OCI-LY1 (cell line): ENCODE data around the gene CXCR6.

Experiments used
- H2AFZ ChIP-seq: fragments of 200-600 bp; sonication (generic), shearing (Covaris generic); 2 replicates; pipeline ENCODE4 v1.6.0; 2014; ENCODE audit warnings: antibody characterized with exemption, mild to moderate bottlenecking, low read length
- H3F3A ChIP-seq: fragments of 200-600 bp; sonication (generic), shearing (Covaris generic); 2 replicates; pipeline ENCODE4 v1.6.0; 2014; ENCODE audit warnings: mild to moderate bottlenecking, antibody characterized with exemption, low read length, moderate library complexity; ENCODE audit not compliant: insufficient read depth
- H3K27ac ChIP-seq: fragments of 200-600 bp; sonication (generic); 2 replicates; pipeline ENCODE4 v1.5.1; 2014; ENCODE audit warnings: low read length, mixed run types, mild to moderate bottlenecking, low read depth; ENCODE audit not compliant: poor library complexity, severe bottlenecking
- H3K27me3 ChIP-seq: fragments of 200-600 bp; sonication (generic); 2 replicates; pipeline ENCODE4 v1.6.0; 2014; ENCODE audit warnings: antibody characterized with exemption, mild to moderate bottlenecking, low read length, moderate library complexity; ENCODE audit not compliant: insufficient read depth
- H3K36me3 ChIP-seq: fragments of 200-600 bp; sonication (generic); 2 replicates; pipeline ENCODE4 v1.6.1; 2014; ENCODE audit warnings: mild to moderate bottlenecking, antibody characterized with exemption, low read length, moderate library complexity, mixed read lengths; ENCODE audit not compliant: insufficient read depth
- H3K4me1 ChIP-seq: fragments of 200-600 bp; sonication (generic); 2 replicates; pipeline ENCODE4 v1.5.1; 2014; ENCODE audit warnings: mild to moderate bottlenecking, low read length, moderate library complexity; ENCODE audit not compliant: insufficient read depth, severe bottlenecking
- H3K4me2 ChIP-seq: fragments of 200-600 bp; sonication (generic), shearing (Covaris generic); 2 replicates; pipeline ENCODE4 v1.6.1; 2014; ENCODE audit warnings: low read length
- H3K4me3 ChIP-seq: fragments of 200-600 bp; sonication (generic); 2 replicates; pipeline ENCODE4 v1.5.1; 2014; ENCODE audit warnings: low read length, low read depth, mild to moderate bottlenecking, mixed read lengths; ENCODE audit not compliant: poor library complexity, severe bottlenecking
- H3K79me2 ChIP-seq: fragments of 200-600 bp; shearing (Covaris generic); 2 replicates; pipeline ENCODE4 v1.6.1; 2016; ENCODE audit warnings: mixed run types, low read length, mixed read lengths; ENCODE audit not compliant: insufficient read depth
- H3K9ac ChIP-seq: fragments of 200-600 bp; sonication (generic), shearing (Covaris generic); 2 replicates; pipeline ENCODE4 v1.6.1; 2014; ENCODE audit warnings: mild to moderate bottlenecking, low read length, mixed read lengths
- H3K9me2 ChIP-seq: fragments of 200-600 bp; sonication (generic), shearing (Covaris generic); 2 replicates; pipeline ENCODE4 v1.6.1; 2014; ENCODE audit warnings: low read depth, mild to moderate bottlenecking, low read length, mixed read lengths
- H3K9me3 ChIP-seq: fragments of 200-600 bp; shearing (Covaris generic); 2 replicates; pipeline ENCODE4 v1.6.1; 2014; ENCODE audit warnings: low read length, mixed read lengths
- H4K20me1 ChIP-seq: fragments of 200-600 bp; sonication (generic), shearing (Covaris generic); 2 replicates; pipeline ENCODE4 v1.6.0; 2016; ENCODE audit warnings: mild to moderate bottlenecking, low read length; ENCODE audit not compliant: insufficient read depth
- CTCF ChIP-seq: fragments of 200-600 bp; sonication (generic), shearing (Covaris generic); IDR thresholded peaks from 2 replicates; pipeline ENCODE4 v1.5.1; 2017; ENCODE audit warnings: mild to moderate bottlenecking, antibody characterized with exemption, low read length, moderate library complexity, mixed read lengths
- EZH2 ChIP-seq: fragments of 200-600 bp; sonication (generic), shearing (Covaris generic); IDR thresholded peaks from 2 replicates; pipeline ENCODE4 v1.8.0; 2017; ENCODE audit warnings: borderline replicate concordance, mixed run types, mild to moderate bottlenecking, antibody characterized with exemption, low read length, moderate library complexity, mixed read lengths

The CXCR6 gene

GRCh38 chr3:45896956-45897355, 46.3 kb upstream of the CXCR6 start:
- Histone ChIP-seq H3K9me2 (no peaks in the 10 kb centered on the region), H3K79me2 (no peaks in the 10 kb centered on the region), H3K4me3 (no peak overlapping the region), H4K20me1 (no peaks in the 10 kb centered on the region), H3K4me2 (no peak overlapping the region), H3K27me3 (peaks cover 4% of the 10 kb centered on the region), H3K36me3 (no peaks in the 10 kb centered on the region; the same call in 1 of the 2 replicates), H3K9me3 (no peaks in the 10 kb centered on the region), H3F3A (no peaks in the 10 kb centered on the region), H3K4me1 (no peaks in the 10 kb centered on the region), H2AFZ (no peak overlapping the region), H3K27ac (no peak overlapping the region), H3K9ac (no peak overlapping the region)
- TF ChIP-seq CTCF: no peak
- no peak for TF ChIP-seq EZH2

- no peaks in the 10 kb centered on the region for H3K79me2 ChIP-seq
- no peak overlapping the region for H3K4me2 ChIP-seq
- no peaks in the 10 kb centered on the region for H3F3A ChIP-seq
- no peaks in the 10 kb centered on the region for H3K36me3 ChIP-seq
- H3K9me2 ChIP-seq: no peaks in the 10 kb centered on the region
- no peaks in the 10 kb centered on the region for H3K4me1 ChIP-seq
- H2AFZ ChIP-seq: no peak overlapping the region
- H3K9me3 ChIP-seq: no peaks in the 10 kb centered on the region
- no peak for TF ChIP-seq CTCF
- no peak for TF ChIP-seq EZH2
- H3K4me3 ChIP-seq: no peak overlapping the region
- no peak overlapping the region for H3K27ac ChIP-seq
- peaks cover 10% of the 10 kb centered on the region for H3K27me3 ChIP-seq
- no peaks in the 10 kb centered on the region for H4K20me1 ChIP-seq
- H3K9ac ChIP-seq: no peak overlapping the region
Observed at GRCh38 chr3:45904931-45905330, 38.3 kb upstream of the CXCR6 start.

GRCh38 chr3:45905755-45906154, 37.5 kb upstream of the CXCR6 start:
- H2AFZ ChIP-seq: no peak overlapping the region
- no peaks in the 10 kb centered on the region for H3K36me3 ChIP-seq
- no peaks in the 10 kb centered on the region for H3K9me2 ChIP-seq
- H3K79me2 ChIP-seq: no peaks in the 10 kb centered on the region
- H3K9ac ChIP-seq: no peak overlapping the region
- no peak overlapping the region for H3K4me2 ChIP-seq
- TF ChIP-seq CTCF (no peak), EZH2 (no peak)
- H3K4me1 ChIP-seq: no peaks in the 10 kb centered on the region
- no peak overlapping the region for H3K27ac ChIP-seq
- no peaks in the 10 kb centered on the region for H3K9me3 ChIP-seq
- H3K27me3 ChIP-seq: peaks cover 10% of the 10 kb centered on the region
- H3K4me3 ChIP-seq: no peak overlapping the region
- no peaks in the 10 kb centered on the region for H3F3A ChIP-seq
- no peaks in the 10 kb centered on the region for H4K20me1 ChIP-seq
